HG03565 (cell line): Measurements from ENCODE around the gene TMEM175.

Experiments used
- ATAC-seq: cut with Tn5 transposase; IDR thresholded peaks from one replicate; pipeline ENCODE4 v1.9.1; 2021; ENCODE audit warnings: mild to moderate bottlenecking, moderate library complexity; ENCODE audit not compliant: unreplicated experiment

Gene TMEM175

DNA sequence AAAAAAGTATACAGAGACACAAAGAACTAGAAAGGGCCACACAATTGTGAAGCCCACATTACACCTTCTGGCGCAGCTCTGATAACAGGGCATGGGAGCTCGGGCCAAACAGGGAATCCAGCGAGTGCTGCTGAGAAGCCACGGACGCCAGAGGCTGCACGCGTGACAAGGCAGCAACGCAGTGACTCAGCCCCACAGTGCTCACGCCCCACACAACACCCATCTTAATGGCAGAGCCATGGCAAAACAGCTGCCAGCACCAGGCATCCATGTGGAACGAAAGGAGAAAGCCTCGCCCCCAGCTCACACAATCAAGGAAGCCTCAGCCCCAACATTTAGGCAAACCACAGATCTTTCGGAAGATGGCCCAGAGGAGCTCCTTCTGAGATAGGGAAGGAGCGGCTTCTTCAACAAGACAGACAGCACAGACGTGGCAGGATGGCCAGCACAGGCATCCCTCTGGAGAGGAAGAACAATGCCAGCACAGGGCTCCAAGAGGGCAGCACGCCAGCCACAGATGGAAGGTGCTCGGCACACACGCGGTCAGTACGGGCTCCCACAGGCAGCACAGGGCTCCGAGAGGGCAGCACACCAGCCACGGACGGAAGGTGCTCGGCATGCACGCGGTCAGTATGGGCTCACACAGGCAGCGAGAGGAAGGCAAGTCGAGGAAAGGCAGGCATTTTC is 33.2 kb upstream of the TMEM175 start:
- no peak for ATAC-seq

DNA sequence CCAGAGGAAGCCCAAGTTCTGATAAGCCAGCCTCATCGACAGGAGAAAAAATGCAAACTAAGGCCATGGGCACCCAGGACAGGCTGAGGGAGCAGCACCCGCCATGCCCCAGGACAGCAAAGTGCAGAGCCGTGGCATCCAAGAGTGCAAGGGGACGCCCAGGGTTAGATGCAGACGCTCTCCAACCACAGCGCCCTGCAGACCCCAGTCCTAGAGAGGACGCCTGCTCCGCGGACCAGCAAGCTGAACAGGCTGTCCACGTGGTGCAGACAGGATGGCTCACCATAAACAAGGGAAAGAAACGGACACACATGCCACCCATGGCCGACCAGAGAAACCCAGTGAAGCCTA is 32.7 kb upstream of the TMEM175 start:
- no peak for ATAC-seq

DNA sequence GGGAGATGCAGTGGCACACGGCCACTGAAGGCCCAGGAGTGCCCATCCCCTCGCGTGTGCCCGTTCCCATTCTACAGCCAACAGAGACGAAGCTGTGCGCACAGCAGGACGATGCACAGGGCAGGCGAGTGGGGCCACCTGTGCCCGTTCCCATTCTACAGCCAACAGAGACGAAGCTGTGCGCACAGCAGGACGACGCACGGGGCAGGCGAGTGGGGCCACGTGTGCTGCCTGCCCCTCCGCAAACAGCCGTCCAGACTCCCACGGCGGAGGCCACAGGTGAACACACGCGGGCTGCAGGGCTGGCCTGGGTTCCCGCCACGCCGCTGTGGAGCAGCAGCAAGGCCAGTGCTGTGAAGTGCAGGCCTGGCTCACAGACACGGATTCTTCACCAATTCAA is 32.2 kb upstream of the TMEM175 start:
- ATAC-seq = no peak

- ATAC-seq = no peak
These were observed 31.5 kb upstream of the TMEM175 start for GRCh38 chr4:900721-901120.

DNA sequence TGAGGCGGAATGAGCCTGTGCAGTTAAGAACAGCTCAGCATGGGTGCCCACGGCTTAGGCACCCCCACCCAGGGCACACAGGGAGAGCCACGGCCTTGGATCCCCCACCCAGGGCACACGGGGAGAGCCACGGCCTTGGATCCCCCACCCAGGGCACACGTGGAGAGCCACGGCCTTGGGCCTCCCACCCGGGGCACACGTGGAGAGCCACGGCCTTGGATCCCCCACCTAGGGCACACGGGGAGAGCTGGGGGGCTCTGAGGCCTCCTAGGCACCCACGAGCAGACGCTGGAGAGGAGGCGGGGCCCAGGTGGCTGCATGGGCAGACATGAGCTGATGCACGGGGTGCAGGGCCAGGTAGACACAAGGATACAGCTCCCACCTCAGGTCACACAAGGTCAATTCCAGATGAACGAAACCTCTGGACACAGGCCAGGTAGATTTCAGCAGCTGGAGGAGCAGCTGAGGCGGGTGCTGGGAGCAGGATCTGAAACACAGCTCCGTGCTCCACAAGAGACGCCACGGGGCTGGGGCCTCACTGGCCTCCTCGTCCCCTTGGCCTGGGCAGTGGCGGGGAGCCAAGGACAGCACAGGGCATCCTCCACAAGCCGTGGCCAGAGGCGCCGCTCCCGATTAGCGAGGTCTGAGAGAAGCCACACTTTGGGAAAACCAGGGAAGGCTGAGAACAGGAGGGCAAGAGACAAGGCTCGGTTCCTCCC is 30.9 kb upstream of the TMEM175 start:
- ATAC-seq = no peak

GRCh38 chr4:903066-904046 is 28.9 kb upstream of the TMEM175 start:
- ATAC-seq = no peak

DNA sequence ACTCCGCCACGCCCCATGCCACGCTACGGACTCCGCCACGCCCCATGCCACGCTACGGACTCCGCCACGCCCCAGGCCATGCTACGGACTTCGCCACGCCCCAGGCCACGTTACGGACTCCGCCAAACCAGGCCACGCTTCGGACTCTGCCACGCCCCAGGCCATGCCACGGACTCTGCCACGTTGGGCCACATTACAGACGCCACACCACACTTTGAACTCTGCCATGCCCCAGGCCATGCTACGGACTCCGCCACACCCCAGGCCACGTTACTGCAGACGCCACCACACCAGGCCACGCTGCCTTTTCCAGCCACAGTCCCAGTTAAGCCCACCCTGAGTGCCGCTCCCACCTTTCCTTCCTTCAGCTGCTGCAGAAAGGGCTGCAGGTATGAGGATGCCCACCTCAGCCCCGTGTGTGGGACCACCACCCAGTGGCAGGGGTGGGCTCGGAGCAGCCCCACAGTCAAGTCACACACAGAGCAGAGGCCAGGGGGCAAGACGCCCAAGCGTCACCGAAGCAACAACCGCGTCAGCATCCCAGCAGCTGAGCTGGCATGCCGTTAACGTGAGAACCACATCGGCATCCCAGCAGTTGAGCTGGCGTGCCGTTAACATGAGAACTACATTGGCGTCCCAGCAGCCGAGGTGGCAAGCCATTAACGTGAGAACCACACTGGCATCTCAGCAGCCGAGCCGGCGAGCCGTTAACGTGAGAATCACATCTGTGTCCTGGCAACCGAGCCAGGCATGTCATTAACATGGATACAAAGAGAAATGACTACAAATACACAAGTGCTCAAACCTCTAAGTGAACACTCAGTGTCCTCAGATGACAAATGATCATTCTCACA is 26.5 kb upstream of the TMEM175 start:
- no peak for ATAC-seq

GRCh38 chr4:906339-907102 is 25.7 kb upstream of the TMEM175 start:
- no peak for ATAC-seq

DNA sequence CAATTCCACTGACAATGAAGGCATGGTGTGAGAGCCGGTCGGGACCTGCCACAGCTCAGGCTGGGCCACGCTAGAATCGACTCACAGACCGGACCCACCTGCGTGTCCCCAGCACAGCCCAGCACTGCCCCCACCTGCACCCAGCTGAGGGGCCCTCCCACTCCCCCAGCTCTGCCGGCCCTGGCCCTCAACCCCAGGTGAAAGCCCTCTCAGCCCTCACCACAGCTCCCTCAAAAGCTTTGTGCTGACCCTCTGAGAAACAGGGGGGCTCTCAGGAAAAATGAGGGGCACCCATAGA is 25.2 kb upstream of the TMEM175 start:
- no peak for ATAC-seq

DNA sequence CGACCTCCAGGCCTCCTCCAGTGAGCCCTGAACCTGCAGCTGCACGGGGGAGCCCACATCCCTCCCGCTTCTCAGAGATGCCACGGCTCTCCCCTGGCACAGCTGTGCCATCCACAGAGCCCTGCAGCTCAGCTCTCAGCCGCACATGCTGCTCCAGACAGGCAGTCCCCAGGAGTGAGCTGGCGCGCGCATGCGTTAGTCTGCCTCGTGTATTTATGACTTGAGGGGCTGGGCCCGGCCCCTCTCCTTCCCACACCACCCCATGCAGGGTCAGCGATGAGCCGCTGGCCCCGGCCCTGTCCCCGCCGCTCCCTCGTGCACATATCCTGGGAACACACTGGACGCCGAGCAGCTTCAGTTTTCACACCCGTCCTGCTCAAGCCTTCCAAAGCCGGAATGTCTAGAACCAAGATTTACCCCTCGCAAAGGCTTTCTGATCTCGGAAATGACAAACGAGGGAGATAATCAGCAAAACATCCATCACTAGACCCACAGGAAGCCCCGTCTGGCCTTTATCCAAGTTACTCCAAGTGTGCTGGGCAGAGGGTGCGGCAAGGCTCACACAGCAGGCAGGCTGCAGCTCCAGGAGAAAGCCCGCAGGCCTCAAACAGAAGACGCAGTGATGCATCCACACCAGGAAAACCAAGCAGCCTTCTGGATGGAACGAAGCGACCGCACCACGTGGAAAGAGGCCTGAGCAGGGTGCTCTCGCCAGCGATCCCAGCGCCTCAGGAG is 24.4 kb upstream of the TMEM175 start:
- ATAC-seq = no peak

GRCh38 chr4:909131-909571 is 23.1 kb upstream of the TMEM175 start:
- no peak for ATAC-seq

GRCh38 chr4:909821-910220 is 22.4 kb upstream of the TMEM175 start:
- no peak for ATAC-seq

DNA sequence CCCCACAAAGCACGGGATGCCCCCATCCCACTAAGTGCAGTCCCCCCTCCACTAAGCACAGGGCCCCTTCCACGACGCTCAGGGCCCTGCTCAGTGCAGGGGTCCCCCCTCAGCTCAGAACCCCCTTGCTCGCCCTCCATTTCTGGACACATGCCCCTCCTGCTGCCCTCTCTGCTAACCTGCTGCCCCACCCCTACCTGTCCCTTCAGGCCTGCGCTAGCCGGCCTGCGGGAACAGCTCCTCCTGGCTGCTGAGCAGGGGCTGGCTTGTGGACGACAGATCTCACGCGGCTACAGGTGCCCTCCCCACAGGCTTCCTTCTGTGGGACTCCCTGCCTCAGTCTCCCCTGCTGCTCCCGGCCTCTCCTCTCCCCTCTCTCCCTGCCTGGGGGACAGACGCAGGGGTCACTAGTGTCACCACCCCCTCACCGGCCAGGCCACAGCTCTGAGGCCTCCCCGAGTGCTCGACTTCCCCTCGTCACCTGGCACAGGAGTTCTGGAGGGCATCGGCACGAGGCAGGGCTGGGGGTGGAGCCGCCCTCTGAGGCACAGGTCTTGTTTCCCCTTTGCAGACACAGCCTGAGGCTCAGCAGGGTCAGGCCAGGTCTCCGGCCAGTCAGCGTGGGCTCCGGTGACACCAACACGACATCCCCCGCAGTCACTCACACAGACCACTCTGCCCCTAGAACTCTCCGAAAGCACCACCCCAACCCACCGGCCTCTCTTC is 21.7 kb upstream of the TMEM175 start:
- ATAC-seq = no peak

- ATAC-seq = no peak
These were observed 21.0 kb upstream of the TMEM175 start for GRCh38 chr4:911221-911751.

- ATAC-seq = no peak
These were observed 20.3 kb upstream of the TMEM175 start for GRCh38 chr4:911871-912490.

DNA sequence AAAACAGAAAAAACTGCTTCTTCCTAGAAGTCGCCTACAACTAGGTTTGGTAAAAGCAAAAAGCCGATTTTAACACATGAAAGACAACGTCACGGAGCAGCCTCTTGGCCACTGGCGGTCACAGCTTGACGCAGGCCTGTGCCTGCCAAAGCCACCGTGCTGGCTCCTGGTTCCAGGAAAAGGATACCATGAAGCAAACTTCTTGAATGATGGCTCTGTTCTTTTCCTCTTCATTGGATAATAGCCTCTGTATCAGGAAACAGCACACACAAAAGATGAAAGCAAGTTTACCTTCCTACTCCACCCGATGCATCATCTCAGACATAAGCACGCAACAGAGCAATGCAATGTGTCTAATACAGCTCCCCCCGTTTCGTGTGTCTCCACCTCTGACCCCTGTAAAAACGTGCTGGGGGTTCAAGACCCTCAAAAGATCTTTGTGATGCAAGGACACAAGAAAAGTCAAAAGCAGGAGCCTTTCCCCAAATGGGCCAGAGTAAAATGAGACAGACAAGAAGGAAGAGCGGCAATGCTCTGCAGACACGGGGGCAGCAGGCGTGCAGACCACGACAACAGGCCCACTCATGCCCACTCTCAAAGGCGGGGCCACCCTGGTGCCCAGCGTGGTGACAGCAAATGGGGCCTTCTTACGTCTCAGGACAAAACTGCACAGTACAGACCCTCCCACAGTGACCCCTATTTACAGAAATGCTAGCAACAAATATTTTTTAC is 19.5 kb upstream of the TMEM175 start:
- no peak for ATAC-seq

DNA sequence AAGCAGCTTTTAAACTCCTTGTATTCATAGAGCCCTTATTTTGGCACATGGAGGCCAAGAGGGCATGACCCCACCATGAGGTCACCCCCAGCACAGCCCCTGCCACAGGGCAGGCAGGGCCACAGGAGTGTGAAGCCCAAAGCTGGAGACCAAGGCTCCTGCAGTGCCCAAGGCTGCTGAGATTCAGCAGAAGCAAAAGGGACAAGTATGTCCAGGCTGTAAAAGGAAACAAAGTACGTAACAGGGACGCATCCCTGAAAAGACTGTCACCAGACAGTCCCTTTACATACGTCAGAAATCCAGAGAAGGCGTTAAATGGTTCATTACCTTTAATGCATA is 19.0 kb upstream of the TMEM175 start:
- no peak for ATAC-seq

DNA sequence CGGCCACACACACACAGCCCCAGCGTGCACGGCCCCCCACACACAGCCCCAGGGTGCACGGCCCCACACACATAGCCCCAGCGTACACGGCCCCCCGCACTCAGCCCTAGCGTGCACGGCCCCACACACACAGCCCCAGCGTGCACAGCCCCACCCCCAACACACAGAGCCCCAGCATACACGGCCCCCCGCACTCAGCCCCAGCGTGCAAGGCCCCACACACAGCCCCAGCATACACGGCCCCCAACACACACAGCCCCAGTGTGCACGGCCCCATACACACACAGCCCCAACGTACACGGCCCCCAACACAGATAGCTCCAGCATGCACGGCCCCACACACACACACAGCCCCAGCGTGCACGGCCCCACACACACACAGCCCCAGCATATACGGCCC is 17.7 kb upstream of the TMEM175 start:
- no peak for ATAC-seq
